Hepatocyte (in vitro differentiated cells): ENCODE results near the gene CUX1.

ENCODE experiments used
- CTCF ChIP-seq: fragments of 200-600 bp; sonication (generic); IDR thresholded peaks from 2 replicates; pipeline ENCODE4 v1.5.1; 2016; ENCODE audit warnings: antibody characterized with exemption, mild to moderate bottlenecking; ENCODE audit not compliant: poor library complexity
- EZH2 ChIP-seq: fragments of 200-600 bp; sonication (generic); IDR thresholded peaks from 2 replicates; pipeline ENCODE4 v1.6.1; 2016; ENCODE audit warnings: antibody characterized with exemption, mild to moderate bottlenecking, borderline replicate concordance

- TF ChIP-seq EZH2 (no peak), CTCF (no peak)
These were observed 227.7 kb downstream of the CUX1 start for GRCh38 chr7:102044984-102045673.
